Measurements from ENCODE around the gene METTL13.

- TF ChIP-seq POLR2A (IDR thresholded peaks at IDR 0.05) (no peak), CTCF (IDR thresholded peaks at IDR 0.05) (no peak)
Measured at GRCh38 chr1:171800342-171800741, 18.9 kb downstream of the METTL13 start.
